Glutamatergic neuron (in vitro differentiated cells): Measurements from ENCODE around the gene CES2. TPM values are rescaled to one million over a fixed set of nuclear protein-coding genes. Genes with fewer than 3 reads are reported as not detected.

Source experiments
- DNase-seq: peaks from one replicate; pipeline ENCODE4 v3.0.0; 2022
- H3K27ac Mint-ChIP-seq: one replicate; pipeline ENCODE4 v1.8.0; 2020; ENCODE audit warnings: mild to moderate bottlenecking, mixed read lengths, inconsistent platforms; ENCODE audit not compliant: unreplicated experiment
- H3K27me3 Mint-ChIP-seq: one replicate; pipeline ENCODE4 v1.8.0; 2020; ENCODE audit warnings: mild to moderate bottlenecking, moderate library complexity, mixed read lengths, inconsistent platforms; ENCODE audit not compliant: unreplicated experiment
- H3K36me3 Mint-ChIP-seq: one replicate; pipeline ENCODE4 v1.8.0; 2020; ENCODE audit warnings: mild to moderate bottlenecking, mixed read lengths, inconsistent platforms; ENCODE audit not compliant: unreplicated experiment
- H3K4me1 Mint-ChIP-seq: one replicate; pipeline ENCODE4 v1.8.0; 2020; ENCODE audit warnings: mild to moderate bottlenecking, low read depth, mixed read lengths, inconsistent platforms; ENCODE audit not compliant: unreplicated experiment
- H3K4me3 Mint-ChIP-seq: one replicate; pipeline ENCODE4 v1.8.0; 2020; ENCODE audit warnings: mild to moderate bottlenecking, mixed read lengths, inconsistent platforms; ENCODE audit not compliant: unreplicated experiment
- H3K9me3 Mint-ChIP-seq: one replicate; pipeline ENCODE4 v1.8.0; 2020; ENCODE audit warnings: mild to moderate bottlenecking, moderate library complexity, mixed read lengths, inconsistent platforms; ENCODE audit not compliant: unreplicated experiment
- total RNA-seq: library from RNA; stranded (reverse); fragmentation: NEBNext Ultra II Directional; extraction: Animal tissue kit (Norgen Biotek cat#: 25700); gene quantifications from one replicate; pipeline ENCODE4 v1.2.1, GENCODE V29; 2021; ENCODE audit not compliant: unreplicated experiment
- TF ChIP-seq, protein P1 (sequence below): fragments of 200-600 bp; sonication (generic); IDR thresholded peaks from one replicate; pipeline ENCODE4 v1.5.0; 2021; ENCODE audit not compliant: partially characterized antibody, unreplicated experiment

The CES2 gene
- total RNA-seq, 1 donor from 2014 or later: 38.6 TPM

- peak overlapping the region; percentile 70 for H3K27ac Mint-ChIP-seq
- H3K27me3 Mint-ChIP-seq: peaks cover 13% of the 10 kb centered on the region
- DNase-seq: no peak
- TF ChIP-seq, protein P1, sequence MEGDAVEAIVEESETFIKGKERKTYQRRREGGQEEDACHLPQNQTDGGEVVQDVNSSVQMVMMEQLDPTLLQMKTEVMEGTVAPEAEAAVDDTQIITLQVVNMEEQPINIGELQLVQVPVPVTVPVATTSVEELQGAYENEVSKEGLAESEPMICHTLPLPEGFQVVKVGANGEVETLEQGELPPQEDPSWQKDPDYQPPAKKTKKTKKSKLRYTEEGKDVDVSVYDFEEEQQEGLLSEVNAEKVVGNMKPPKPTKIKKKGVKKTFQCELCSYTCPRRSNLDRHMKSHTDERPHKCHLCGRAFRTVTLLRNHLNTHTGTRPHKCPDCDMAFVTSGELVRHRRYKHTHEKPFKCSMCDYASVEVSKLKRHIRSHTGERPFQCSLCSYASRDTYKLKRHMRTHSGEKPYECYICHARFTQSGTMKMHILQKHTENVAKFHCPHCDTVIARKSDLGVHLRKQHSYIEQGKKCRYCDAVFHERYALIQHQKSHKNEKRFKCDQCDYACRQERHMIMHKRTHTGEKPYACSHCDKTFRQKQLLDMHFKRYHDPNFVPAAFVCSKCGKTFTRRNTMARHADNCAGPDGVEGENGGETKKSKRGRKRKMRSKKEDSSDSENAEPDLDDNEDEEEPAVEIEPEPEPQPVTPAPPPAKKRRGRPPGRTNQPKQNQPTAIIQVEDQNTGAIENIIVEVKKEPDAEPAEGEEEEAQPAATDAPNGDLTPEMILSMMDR: no peak
- peaks cover 34% of the 10 kb centered on the region for H3K4me1 Mint-ChIP-seq
- no peak overlapping the region for H3K4me3 Mint-ChIP-seq
- H3K9me3 Mint-ChIP-seq: peaks cover 10% of the 10 kb centered on the region
- no peaks in the 10 kb centered on the region for H3K36me3 Mint-ChIP-seq
Measured at GRCh38 chr16:66898933-66899309, 36.4 kb upstream of the CES2 start.

GRCh38 chr16:66899310-66899944, 35.9 kb upstream of the CES2 start:
- peak overlapping the region; percentile 90 for H3K27ac Mint-ChIP-seq
- no peak for DNase-seq
- TF ChIP-seq, protein P1: no peak
- peak overlapping the region; percentile 69 for H3K4me3 Mint-ChIP-seq
- peaks cover 13% of the 10 kb centered on the region for H3K27me3 Mint-ChIP-seq
- peaks cover 9% of the 10 kb centered on the region for H3K9me3 Mint-ChIP-seq
- H3K4me1 Mint-ChIP-seq: peaks cover 34% of the 10 kb centered on the region
- H3K36me3 Mint-ChIP-seq: no peaks in the 10 kb centered on the region

- DNase-seq: peak; percentile 86
- TF ChIP-seq, protein P1: no peak
- Mint-ChIP-seq H3K4me1 (peaks cover 34% of the 10 kb centered on the region), H3K36me3 (no peaks in the 10 kb centered on the region), H3K27me3 (peaks cover 13% of the 10 kb centered on the region), H3K27ac (peak overlapping the region; percentile 90), H3K9me3 (peaks cover 6% of the 10 kb centered on the region), H3K4me3 (peak overlapping the region; percentile 69)
Measured at GRCh38 chr16:66899945-66900710, 35.2 kb upstream of the CES2 start.

GRCh38 chr16:66900721-66901441, 34.4 kb upstream of the CES2 start:
- Mint-ChIP-seq H3K9me3 (peaks cover 3% of the 10 kb centered on the region), H3K27ac (peak overlapping the region; percentile 90), H3K4me3 (peak overlapping the region; percentile 43), H3K36me3 (no peaks in the 10 kb centered on the region), H3K4me1 (peaks cover 30% of the 10 kb centered on the region), H3K27me3 (peaks cover 13% of the 10 kb centered on the region)
- DNase-seq: no peak
- TF ChIP-seq, protein P1: no peak
